OCI-LY7 (cell line): ENCODE data around the gene SAMD13. TPM values are rescaled to one million over a fixed set of nuclear protein-coding genes. Genes with fewer than 3 reads are reported as not detected.

Experiments
- BruUV-seq: library from RNA; stranded (reverse); fragments of 400-500 nt; replicated peaks from 2 replicates; lab custom pipeline; 2021; lab: Mats Ljungman, UMichigan
- CTCF ChIA-PET: fragments of 300-600 bp; sonication (Branson Sonifier 250); formaldehyde crosslinking; loops from one replicate; lab custom pipeline; 2022; ENCODE audit warnings: antibody characterized with exemption; ENCODE audit not compliant: unreplicated experiment; lab: Charles Lee
- POLR2A ChIA-PET: fragments of 300-600 bp; sonication (Branson Sonifier 250); formaldehyde crosslinking; loops from one replicate; lab custom pipeline; 2022; ENCODE audit warnings: antibody characterized with exemption; lab: Charles Lee
- DNase-seq: peaks from one replicate; pipeline ENCODE4 v3.0.0-alpha.2; 2015; ENCODE audit warnings: low spot score
- H2AFZ ChIP-seq: fragments of 200-600 bp; sonication (generic), shearing (Covaris generic); 2 replicates; pipeline ENCODE4 v1.6.1; 2014; ENCODE audit warnings: mild to moderate bottlenecking, antibody characterized with exemption, low read length, moderate library complexity
- H3K27ac ChIP-seq: fragments of 200-600 bp; sonication (generic); 2 replicates; pipeline ENCODE4 v1.5.1; 2014; ENCODE audit warnings: mixed run types, low read depth, mild to moderate bottlenecking, moderate library complexity, low read length, inconsistent platforms; ENCODE audit not compliant: poor library complexity, severe bottlenecking
- H3K36me3 ChIP-seq: fragments of 200-600 bp; sonication (generic); 2 replicates; pipeline ENCODE4 v1.6.1; 2014; ENCODE audit warnings: mild to moderate bottlenecking, antibody characterized with exemption, low read length, moderate library complexity, mixed read lengths; ENCODE audit not compliant: insufficient read depth
- H3K4me1 ChIP-seq: fragments of 200-600 bp; sonication (generic); 2 replicates; pipeline ENCODE4 v1.5.1; 2014; ENCODE audit warnings: mild to moderate bottlenecking, low read length; ENCODE audit not compliant: insufficient read depth, poor library complexity, severe bottlenecking
- H3K4me2 ChIP-seq: fragments of 200-600 bp; sonication (generic); 2 replicates; pipeline ENCODE4 v1.6.1; 2014; ENCODE audit warnings: mild to moderate bottlenecking, low read length
- H3K4me3 ChIP-seq: fragments of 200-600 bp; sonication (generic); 2 replicates; pipeline ENCODE4 v1.5.1; 2014; ENCODE audit warnings: mild to moderate bottlenecking, low read depth, low read length; ENCODE audit not compliant: poor library complexity, severe bottlenecking
- H3K79me2 ChIP-seq: fragments of 200-600 bp; sonication (generic); 2 replicates; pipeline ENCODE4 v1.6.1; 2016; ENCODE audit warnings: low read depth, mild to moderate bottlenecking, low read length, moderate library complexity, mixed read lengths; ENCODE audit not compliant: insufficient read depth
- H3K9me2 ChIP-seq: fragments of 200-600 bp; sonication (generic); 2 replicates; pipeline ENCODE4 v1.6.1; 2016; ENCODE audit warnings: mild to moderate bottlenecking, low read length, mixed read lengths; ENCODE audit not compliant: insufficient read depth
- H3K9me3 ChIP-seq: fragments of 200-600 bp; sonication (generic); 2 replicates; pipeline ENCODE4 v1.6.1; 2014; ENCODE audit warnings: mild to moderate bottlenecking, mixed run types, low read length, mixed read lengths
- H4K20me1 ChIP-seq: fragments of 200-600 bp; sonication (generic); 2 replicates; pipeline ENCODE4 v1.6.1; 2014; ENCODE audit warnings: mild to moderate bottlenecking, antibody characterized with exemption, low read length, moderate library complexity, mixed read lengths; ENCODE audit not compliant: insufficient read depth
- CTCF ChIP-seq: fragments of 200-600 bp; sonication (generic); conservative IDR thresholded peaks from 2 replicates; pipeline ENCODE4 v1.5.1; 2014; ENCODE audit warnings: mild to moderate bottlenecking, antibody characterized with exemption, low read length, moderate library complexity, mixed read lengths
- EZH2phosphoT487 ChIP-seq: fragments of 200-600 bp; sonication (generic); IDR thresholded peaks from 2 replicates; pipeline ENCODE4 v1.6.1; 2018; ENCODE audit warnings: low read depth, borderline replicate concordance, mild to moderate bottlenecking, mixed run types, antibody characterized with exemption, low read length, moderate library complexity, mixed read lengths
- intact Hi-C: fragments of 100-400 bp; cut with micrococcal nuclease; formaldehyde crosslinking; loops from one replicate; pipeline ENCODE4 v1.10.0; 2022; ENCODE audit not compliant: unreplicated experiment
- total RNA-seq, 2 experiments: library from RNA; depleted of rRNA in 1 of 2; stranded (reverse); fragments of >200 nt in 1 of 2; shearing (Covaris generic) in 1 of 2; gene quantifications; 2 replicates each; pipeline ENCODE4 v1.2.3, GENCODE V29; 2014 to 2022

The SAMD13 gene
- total RNA-seq, 2 experiments from 2014 or later: 5.4 to 5.7 TPM

GRCh38 chr1:84377480-84378095 lies 76.1 kb downstream of the SAMD13 start:
- no peak overlapping the region for H3K27ac ChIP-seq
- H3K9me3 ChIP-seq: no peaks in the 10 kb centered on the region
- no peak for DNase-seq
- intact Hi-C loops: no loop called here
- TF ChIP-seq EZH2phosphoT487 (no peak), CTCF (no peak)
- no peaks in the 10 kb centered on the region for H3K4me1 ChIP-seq
- no TSS peak for BruUV-seq
- no peak overlapping the region for H3K4me2 ChIP-seq
- POLR2A ChIA-PET: interaction anchor here (0.6 kb wide), 1 partner anchor 75 kb away, joined by 3 read pairs; no protein-coding TSS in a partner anchor
- no peaks in the 10 kb centered on the region for H4K20me1 ChIP-seq
- H3K4me3 ChIP-seq: no peak overlapping the region
- no peaks in the 10 kb centered on the region for H3K9me2 ChIP-seq
- CTCF ChIA-PET: no interaction called here
- H2AFZ ChIP-seq: no peak overlapping the region
- H3K79me2 ChIP-seq: no peaks in the 10 kb centered on the region
- no peaks in the 10 kb centered on the region for H3K36me3 ChIP-seq

- H3K27ac ChIP-seq: no peak overlapping the region
- no peak overlapping the region for H2AFZ ChIP-seq
- no peak for TF ChIP-seq EZH2phosphoT487
- TF ChIP-seq CTCF: no peak
- H3K4me3 ChIP-seq: no peak overlapping the region
- H3K4me2 ChIP-seq: no peak overlapping the region
- H3K79me2 ChIP-seq: no peaks in the 10 kb centered on the region
- H3K9me3 ChIP-seq: no peaks in the 10 kb centered on the region
- POLR2A ChIA-PET: interaction anchor here (0.5 kb wide), 1 partner anchor 78 kb away, joined by 3 read pairs; no protein-coding TSS in a partner anchor
- H3K36me3 ChIP-seq: no peaks in the 10 kb centered on the region
- no peaks in the 10 kb centered on the region for H3K4me1 ChIP-seq
- DNase-seq: no peak
- CTCF ChIA-PET: no interaction called here
- BruUV-seq: no TSS peak
- H3K9me2 ChIP-seq: no peaks in the 10 kb centered on the region
- intact Hi-C loops: no loop called here
- H4K20me1 ChIP-seq: no peaks in the 10 kb centered on the region
These were observed 77.8 kb downstream of the SAMD13 start for GRCh38 chr1:84379138-84379916.

GRCh38 chr1:84379917-84380180 lies 78.3 kb downstream of the SAMD13 start:
- no peaks in the 10 kb centered on the region for H3K9me2 ChIP-seq
- intact Hi-C loops: no loop called here
- no peaks in the 10 kb centered on the region for H3K79me2 ChIP-seq
- no peak overlapping the region for H2AFZ ChIP-seq
- DNase-seq: no peak
- H3K36me3 ChIP-seq: no peaks in the 10 kb centered on the region
- ChIA-PET CTCF (no interaction called here), POLR2A (interaction anchor here (0.5 kb wide), 2 partner anchors 78 to 334 kb away, joined by 3 to 5 read pairs; no protein-coding TSS in a partner anchor)
- H3K4me2 ChIP-seq: no peak overlapping the region
- H3K27ac ChIP-seq: no peak overlapping the region
- TF ChIP-seq EZH2phosphoT487 (no peak), CTCF (no peak)
- no TSS peak for BruUV-seq
- no peaks in the 10 kb centered on the region for H3K9me3 ChIP-seq
- H3K4me1 ChIP-seq: no peaks in the 10 kb centered on the region
- H3K4me3 ChIP-seq: no peak overlapping the region
- H4K20me1 ChIP-seq: no peaks in the 10 kb centered on the region
